Measurements from ENCODE around the gene POU2AF2.

Gene POU2AF2

GRCh38 chr11:111253131-111253530 is 7.6 kb downstream of the POU2AF2 start:
- ChIA-PET CTCF (no interaction called here), POLR2A (no interaction called here)
- TF ChIP-seq CTCF (IDR thresholded peaks at IDR 0.05; ENCODE audit: control extremely low read depth, extremely low read depth, low read depth, missing control alignments), result no peak
- DNase-seq (ENCODE audit: extremely low spot score), result no peak

GRCh38 chr11:111253630-111254029 is 8.1 kb downstream of the POU2AF2 start:
- TF ChIP-seq CTCF (IDR thresholded peaks at IDR 0.05; ENCODE audit: control extremely low read depth, extremely low read depth, low read depth, missing control alignments), result no peak
- ChIA-PET CTCF (interaction anchor here (1.0 to 1.2 kb wide), 2 partner anchors 10 to 90 kb away, joined by 3 read pairs; no protein-coding TSS in a partner anchor), POLR2A (no interaction called here)
- DNase-seq (ENCODE audit: extremely low spot score), result no peak

DNA sequence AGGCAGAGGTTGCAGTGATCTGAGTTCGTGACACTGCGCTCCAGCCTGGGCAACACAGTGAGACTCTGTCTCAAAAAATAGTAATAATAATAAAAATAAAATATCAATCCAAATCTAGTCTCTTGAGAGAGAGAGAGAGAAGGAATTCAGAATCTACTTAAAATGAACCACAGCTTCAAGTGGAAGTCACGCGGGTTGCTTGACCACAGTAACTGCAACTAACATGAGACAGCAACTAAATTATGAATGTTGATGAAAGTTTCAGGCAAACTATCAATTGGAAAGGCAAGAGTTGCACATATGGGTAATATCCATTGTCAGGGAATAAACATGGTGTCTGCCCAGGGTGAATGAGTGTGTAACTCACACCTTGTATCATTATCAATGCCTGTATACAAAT is 12.5 kb downstream of the POU2AF2 start:
- no peak for DNase-seq (ENCODE audit: extremely low spot score)
- ChIA-PET CTCF (interaction anchor here (1.2 kb wide), 1 partner anchor 12 kb away, joined by 3 read pairs; the partner anchor contains the start of gene POU2AF2), POLR2A (no interaction called here)
- TF ChIP-seq CTCF (IDR thresholded peaks at IDR 0.05; ENCODE audit: control extremely low read depth, extremely low read depth, low read depth, missing control alignments), result no peak

DNA sequence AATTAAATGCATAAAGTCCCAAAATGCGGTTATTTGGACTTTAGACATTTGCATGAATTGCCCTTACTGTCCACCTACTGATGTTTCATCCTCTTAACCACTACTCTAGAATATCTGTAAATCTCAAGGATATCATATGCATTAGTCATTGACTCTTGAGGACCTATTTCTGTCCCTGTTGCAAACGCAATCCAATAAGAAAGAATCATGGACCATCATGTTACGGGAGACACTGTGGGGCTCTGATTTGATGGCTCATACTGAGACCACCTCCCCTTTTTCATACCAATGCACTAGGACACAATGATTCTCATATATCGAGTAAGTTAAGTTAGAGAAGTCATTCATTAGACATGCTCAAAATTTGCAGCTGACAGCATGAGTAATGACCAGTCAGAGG is 14.4 kb downstream of the POU2AF2 start:
- CTCF ChIA-PET, result interaction anchor here (1.5 to 2.0 kb wide), 2 partner anchors 34 to 187 kb away, joined by 3 to 10 read pairs; no protein-coding TSS in a partner anchor
- no peak for DNase-seq (ENCODE audit: extremely low spot score)
- TF ChIP-seq CTCF (IDR thresholded peaks at IDR 0.05; ENCODE audit: control extremely low read depth, extremely low read depth, low read depth, missing control alignments), result no peak
- POLR2A ChIA-PET, result no interaction called here

DNA sequence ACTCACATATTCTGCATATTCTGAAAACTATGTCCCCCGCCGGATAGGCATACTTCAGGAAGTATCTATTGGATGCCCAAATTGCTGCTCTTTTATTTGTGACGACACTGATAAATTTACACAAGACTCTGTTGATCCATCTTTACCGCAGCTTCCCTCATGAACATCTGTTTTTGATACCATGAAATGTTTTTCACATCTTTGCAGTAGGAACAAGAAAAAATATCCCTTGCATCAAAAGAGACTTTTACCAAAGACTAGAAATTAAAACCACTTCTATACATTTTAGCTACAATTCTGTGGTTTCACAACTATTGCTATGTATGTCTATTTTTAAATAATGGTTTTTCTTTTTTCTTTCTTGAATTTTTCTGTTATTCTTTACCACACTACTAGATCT is 15.3 kb downstream of the POU2AF2 start:
- TF ChIP-seq CTCF (IDR thresholded peaks at IDR 0.05; ENCODE audit: control extremely low read depth, extremely low read depth, low read depth, missing control alignments), result no peak
- no peak for DNase-seq (ENCODE audit: extremely low spot score)
- POLR2A ChIA-PET, result no interaction called here
- CTCF ChIA-PET, result interaction anchor here (1.1 to 2.0 kb wide), 4 partner anchors 15 to 186 kb away, joined by 3 to 10 read pairs (median 4); partner anchors contain the start of gene POU2AF2

- ChIA-PET POLR2A (no interaction called here), CTCF (interaction anchor here (1.8 kb wide), 1 partner anchor 18 kb away, joined by 7 read pairs; no protein-coding TSS in a partner anchor)
- TF ChIP-seq CTCF (IDR thresholded peaks at IDR 0.05; ENCODE audit: control extremely low read depth, extremely low read depth, low read depth, missing control alignments), result no peak
- DNase-seq (ENCODE audit: extremely low spot score), result no peak
Measured at GRCh38 chr11:111264646-111265045, 19.1 kb downstream of the POU2AF2 start.

Data from GM10248 (cell line).